Measurements from ENCODE around the gene MRPL46.

DNA sequence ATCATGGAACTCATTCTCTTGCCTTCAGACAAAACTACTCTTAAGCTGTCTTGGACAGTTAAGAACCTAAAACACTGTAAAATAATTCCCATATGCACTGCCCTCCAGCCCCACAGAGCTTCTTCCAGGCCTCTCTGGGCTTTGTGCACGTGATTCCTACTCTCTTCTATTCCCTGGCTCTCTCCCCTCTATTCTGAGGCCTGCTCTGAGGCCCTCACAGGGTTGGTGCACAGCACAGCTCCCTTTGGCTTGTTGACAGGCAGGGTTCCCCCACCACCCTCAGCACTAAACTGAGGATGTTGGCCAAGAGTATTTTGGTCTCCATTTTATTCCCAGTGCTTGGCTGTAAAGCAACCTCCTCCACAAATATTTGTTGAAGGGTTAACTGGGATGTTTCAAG lies 13.5 kb downstream of the MRPL46 start:
- TF ChIP-seq POLR2A (IDR thresholded peaks at IDR 0.05), result no peak
- TF ChIP-seq, protein P1, sequence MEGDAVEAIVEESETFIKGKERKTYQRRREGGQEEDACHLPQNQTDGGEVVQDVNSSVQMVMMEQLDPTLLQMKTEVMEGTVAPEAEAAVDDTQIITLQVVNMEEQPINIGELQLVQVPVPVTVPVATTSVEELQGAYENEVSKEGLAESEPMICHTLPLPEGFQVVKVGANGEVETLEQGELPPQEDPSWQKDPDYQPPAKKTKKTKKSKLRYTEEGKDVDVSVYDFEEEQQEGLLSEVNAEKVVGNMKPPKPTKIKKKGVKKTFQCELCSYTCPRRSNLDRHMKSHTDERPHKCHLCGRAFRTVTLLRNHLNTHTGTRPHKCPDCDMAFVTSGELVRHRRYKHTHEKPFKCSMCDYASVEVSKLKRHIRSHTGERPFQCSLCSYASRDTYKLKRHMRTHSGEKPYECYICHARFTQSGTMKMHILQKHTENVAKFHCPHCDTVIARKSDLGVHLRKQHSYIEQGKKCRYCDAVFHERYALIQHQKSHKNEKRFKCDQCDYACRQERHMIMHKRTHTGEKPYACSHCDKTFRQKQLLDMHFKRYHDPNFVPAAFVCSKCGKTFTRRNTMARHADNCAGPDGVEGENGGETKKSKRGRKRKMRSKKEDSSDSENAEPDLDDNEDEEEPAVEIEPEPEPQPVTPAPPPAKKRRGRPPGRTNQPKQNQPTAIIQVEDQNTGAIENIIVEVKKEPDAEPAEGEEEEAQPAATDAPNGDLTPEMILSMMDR (IDR thresholded peaks at IDR 0.05), result no peak
- TF ChIP-seq POLR2AphosphoS5 (IDR thresholded peaks at IDR 0.05), result no peak

Data from breast epithelium (tissue), 3 donors.